ENCODE measurements around the gene CACNA1B.

The CACNA1B gene

DNA sequence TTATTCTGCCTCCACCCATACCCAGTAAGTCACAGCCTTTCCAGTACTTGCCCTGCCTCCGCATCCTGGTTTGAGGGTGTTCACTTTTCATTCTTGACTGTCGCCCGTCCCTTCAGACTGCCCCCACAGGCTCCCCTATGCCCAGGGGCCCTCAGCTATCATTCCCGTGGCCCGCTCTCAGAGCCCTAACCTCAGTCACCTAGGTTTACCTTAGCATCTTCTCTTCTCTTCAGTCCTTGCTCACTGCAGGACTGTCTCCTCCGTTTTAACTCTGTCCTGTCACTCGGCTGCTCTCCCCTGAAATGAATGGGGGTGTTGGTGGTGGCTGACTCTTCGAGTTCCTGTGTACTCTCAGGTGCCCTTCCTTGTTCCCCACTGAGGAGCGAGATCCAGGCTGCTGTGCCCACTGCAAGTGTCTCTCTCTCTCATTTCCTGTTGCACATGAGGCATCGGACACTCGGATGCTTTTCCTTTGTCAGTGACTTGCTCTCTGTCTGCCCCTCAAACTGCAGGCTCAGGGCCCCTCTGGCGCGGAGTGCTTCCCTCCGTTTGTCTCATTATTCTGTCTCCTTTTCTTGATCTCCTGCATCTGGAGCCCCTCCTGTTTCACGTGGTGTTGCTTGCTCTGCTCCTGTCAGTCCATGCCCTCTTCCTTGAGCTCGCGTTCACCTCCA, 89.8 kb downstream of the CACNA1B start:
- DNase-seq (ENCODE audit: low read depth in 2 of 2) = no peak

DNA sequence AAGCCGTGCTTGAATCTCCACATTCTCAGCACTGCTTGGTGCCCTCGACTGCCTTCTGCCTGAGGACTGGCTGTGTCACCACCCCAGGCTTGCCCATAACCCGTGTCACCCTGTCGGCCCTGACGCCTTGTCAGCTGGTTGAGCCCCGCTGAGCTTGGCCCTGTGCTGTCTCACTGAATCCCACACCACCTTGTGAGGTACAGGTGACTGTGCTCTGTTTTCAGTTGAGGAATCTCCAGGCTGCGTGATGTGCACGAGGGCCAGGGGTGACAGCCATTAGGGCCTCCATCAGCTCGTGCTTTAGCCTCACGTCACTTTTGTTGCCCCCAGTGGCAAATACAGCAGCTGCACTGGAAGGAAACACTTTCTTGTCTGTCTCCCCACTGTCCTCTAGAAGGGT, 90.7 kb downstream of the CACNA1B start:
- DNase-seq (ENCODE audit: low read depth in 2 of 2) = no peak

DNA sequence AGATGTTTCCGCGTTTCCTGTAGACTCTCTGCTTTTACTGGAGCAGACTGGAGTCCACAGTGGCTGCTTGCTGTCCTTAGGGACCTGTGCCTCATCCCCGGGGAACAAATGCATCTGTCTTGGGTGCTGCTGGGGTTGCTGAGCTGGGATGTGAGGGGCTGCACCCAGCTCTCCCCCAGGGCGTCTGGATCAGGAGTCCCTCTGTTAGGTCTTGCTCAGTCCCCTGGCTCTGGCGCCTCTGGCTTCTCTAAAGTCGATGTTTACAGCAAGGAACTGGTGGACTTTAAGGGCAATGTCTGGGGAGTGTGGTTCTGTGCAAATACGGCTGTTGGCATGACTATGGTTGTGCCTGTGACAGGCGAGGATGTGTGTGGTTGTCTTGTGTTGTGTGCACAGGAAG, 91.4 kb downstream of the CACNA1B start:
- no peak for DNase-seq (ENCODE audit: low read depth in 2 of 2)

DNA sequence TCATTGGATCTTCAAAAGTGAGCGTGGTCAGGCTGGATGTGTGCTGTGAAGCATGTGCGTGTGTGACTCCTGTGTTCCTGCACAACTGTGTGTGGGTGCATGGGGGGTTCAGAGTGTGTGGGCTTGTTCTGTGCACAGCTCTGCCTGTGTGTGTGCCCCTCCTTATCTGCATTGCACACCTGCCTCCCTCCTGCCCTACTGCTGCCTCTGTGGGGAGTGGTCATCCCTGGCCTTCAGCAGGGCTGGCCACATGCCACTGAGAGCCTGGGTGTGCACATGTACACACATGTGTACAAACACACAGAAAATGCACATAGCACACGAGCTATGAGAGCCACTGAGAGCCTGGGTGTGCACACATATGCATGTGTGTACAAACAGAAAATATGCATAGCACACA, 92.1 kb downstream of the CACNA1B start:
- DNase-seq (ENCODE audit: low read depth in 2 of 2) = no peak

DNA sequence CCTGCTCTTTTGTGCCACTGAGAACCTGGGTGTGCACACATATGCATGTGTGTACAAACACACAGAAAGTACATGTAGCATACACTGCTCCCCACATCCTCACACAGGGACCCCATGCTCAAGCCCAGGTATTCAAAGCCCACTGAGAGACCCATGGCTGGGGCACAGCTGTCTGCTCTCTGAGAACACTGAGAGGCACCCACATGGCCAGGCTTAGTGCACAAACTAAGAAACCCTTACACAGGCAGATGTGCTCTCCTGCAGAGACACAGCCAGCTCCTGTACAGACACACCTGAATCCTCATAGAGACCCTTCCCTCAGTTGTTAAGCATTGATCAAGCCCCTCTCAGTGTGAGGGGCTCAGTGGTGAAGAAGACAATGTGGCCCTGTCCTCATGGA, 92.5 kb downstream of the CACNA1B start:
- DNase-seq (ENCODE audit: low read depth in 2 of 2) = no peak

DNA sequence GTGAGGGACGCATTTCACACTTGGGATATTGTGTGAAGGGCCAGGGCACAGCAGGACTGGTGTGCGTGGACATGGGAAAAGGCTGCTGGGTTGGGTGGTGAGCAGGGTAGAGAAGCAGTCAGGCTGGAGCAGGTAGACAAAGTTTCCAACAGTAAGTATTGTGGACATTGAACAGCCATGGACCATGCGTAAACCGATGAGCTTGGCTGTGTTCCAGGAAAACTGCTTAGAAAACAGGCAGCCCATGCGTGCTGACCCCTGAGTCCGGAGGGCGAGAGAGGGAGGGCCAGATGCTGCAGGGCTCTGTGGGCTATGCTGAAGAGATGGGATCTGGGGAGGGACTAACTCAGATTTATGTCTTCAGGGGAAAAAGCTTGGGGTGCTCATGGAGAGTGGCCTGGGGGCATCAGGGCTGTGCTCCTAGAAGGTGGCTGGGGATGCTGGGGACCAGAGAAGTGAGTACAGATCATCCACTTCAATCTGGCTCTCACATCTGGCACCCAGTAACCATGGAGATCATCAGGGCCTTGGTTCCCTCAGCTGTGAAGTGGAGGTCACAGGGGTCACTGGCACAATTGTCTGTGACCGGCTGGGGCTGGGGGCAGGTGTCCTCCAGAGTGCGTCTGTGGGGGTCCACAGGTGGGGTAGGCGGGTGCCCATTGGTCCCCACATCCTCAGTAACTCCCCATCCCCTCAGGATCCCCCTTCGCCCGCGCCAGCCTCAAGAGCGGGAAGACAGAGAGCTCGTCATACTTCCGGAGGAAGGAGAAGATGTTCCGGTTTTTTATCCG, 93.3 kb downstream of the CACNA1B start:
- no peak for DNase-seq (ENCODE audit: low read depth in 2 of 2)

DNA sequence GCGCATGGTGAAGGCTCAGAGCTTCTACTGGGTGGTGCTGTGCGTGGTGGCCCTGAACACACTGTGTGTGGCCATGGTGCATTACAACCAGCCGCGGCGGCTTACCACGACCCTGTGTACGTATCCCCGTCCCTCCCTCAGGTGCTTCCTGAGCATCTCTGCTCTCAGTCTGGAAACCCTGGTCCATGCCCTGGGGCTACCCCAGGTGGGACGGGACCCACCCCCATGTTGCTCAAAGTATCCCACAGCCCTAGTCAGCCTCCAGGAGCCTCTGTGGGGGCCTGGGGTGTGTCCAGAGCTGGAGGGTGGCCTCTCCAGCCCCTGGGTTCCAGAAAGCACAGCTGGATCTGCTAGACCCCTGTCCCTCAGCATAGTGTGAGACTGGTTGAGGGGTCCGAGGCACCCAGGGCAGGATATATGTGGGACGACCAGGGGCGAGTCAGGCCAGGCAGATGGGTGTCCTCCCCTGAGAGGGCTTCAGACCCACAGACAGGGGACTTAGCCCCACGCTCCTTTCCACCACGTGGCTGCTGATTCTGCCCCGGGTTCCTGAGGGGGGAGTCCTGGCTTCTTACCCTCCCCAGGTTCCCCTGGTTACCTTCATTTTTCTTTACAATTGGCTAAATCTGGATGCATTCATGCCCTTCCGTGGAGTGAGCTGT, 94.0 kb downstream of the CACNA1B start:
- DNase-seq (ENCODE audit: low read depth in 2 of 2) = no peak

DNA sequence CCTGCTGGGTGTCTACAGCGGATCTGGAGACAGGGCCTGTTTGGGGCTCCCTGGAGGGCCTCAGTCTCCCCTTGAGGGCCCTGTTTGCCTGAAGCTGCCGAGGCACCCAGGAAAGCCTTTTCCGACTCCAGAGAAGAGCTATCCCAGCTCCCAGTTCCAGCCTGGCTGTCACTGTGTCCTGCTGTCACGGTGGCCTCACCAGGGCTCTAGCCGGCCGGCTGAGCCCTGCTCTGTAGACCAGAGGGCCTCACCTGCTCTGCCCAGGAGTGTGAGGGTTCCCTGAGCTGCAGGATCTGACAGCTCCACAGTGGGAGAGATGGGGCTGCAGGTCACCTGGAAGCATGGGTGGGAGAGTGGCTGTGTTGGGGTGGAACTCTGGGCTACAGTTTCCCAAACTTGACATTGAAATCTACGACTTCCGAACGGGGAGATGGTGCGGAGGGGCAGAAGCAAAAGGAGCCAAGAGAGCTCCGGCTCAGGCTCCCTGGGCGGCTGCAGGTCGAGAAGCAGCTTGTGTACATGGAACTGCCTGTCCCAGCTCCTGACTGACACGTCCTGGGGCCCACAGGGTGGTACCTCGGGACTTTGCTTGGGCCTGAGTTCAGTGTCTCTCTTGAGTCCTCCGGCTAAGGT, 94.9 kb downstream of the CACNA1B start:
- DNase-seq (ENCODE audit: low read depth in 2 of 2) = no peak

DNA sequence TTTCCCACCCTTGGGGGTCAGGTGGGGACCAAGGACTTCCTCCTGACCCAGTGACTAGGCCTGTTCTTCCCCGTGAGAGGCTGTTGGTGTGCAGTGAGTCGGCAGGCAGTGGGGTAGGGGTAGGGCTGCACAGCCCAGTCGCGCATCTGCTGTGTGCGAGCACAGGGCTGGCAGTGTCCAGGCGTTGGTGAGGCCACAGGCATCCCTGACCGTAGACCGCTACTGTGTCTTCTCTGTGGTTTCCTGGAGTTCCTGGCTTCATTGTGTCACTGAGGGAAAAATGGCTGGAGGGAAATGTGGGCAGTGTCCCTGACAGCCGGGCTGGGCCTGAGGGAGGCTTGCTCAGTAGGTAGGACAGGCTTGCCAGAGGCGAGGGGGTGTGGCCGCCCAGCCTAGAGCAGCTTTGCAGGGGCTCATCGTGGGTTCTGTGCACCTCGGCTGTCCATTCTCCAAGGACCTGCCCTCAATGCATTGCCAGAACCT, 95.4 kb downstream of the CACNA1B start:
- DNase-seq (ENCODE audit: low read depth in 2 of 2) = no peak

DNA sequence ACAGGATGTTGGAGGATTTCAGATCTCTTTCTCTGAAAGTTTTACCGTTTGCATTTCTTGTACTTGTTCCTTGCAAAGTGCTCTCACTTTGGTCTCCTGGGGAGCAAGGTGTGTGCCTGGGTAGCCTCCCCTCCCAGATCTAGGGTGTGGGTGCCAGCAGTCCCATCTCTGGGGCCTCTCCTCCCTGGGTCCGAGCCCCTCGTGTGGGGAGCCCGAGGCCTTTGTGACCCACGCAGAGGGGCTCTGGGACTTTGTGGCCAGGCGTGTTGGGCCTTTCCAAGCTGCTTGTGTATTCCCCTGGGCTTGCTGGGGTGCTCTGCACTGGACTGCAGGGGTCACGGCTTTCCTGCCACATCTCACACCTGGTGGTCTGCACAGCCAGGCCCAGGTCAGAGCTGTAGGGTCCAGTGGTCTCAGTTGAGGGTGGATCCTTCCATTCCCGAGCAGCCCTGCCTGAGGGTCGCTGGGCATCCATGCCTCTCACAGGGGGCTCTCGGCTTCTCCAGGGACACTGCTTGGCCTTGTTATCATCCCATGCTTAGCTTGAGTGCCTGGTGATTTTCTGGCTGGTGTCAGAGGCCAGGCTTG, 96.3 kb downstream of the CACNA1B start:
- DNase-seq (ENCODE audit: low read depth in 2 of 2) = no peak

DNA sequence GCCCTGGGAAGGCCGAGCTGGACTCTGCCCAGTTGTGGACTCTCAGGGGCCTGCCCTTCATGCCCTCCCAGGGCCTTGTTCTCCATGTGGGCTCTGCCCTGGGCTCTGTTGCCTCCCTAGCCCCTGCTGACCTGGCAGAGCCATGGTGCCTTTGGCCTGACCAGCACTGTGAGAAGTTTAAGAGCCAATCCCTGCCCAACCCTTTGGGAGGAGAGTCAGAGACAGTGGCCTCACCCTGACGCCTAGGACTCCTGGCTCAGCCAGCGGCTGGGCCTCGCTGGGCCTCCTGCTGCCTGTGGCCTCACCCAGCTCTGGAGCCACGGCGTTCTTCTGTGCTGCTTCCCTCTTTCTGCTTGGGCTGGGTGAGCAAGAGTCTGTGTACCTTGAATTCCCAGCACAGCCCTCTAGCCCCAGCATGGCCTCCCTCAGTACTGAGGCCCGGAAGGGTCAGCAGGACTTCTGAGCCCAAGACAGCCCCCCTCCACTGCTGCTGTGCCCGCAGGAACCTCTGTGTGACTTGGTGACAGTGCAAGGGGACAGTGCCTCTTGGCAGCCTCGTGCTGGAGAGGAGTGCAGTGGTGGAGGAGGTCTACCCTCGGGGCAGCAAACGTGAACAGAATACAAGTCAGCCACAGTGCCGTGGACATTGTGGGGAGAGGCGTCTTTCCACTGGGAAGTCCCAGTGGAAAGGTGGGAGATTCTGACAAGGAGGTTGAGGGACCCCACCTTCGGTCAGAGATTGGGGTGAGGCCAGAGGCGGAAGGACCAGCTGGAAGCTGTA, 97.4 kb downstream of the CACNA1B start:
- DNase-seq (ENCODE audit: low read depth in 2 of 2) = no peak

DNA sequence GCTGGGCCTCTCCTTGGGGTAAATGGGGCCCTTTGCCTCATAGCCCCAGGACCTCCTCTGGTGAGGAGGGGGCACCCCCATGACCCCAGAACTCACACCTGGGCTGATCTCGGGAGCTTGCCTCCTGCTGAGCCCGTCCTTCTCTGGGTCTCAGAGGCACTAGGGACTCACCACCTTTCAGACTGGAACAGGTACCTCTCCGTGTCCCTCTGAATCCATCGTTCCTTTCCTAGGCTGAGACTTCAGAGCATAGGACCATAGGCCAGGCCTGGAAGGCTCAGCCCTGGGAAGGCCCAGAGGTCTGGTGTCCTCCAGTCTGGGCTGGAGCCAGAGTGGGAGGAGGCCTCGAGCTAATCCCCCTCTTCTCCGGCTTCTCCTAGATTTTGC, 97.9 kb downstream of the CACNA1B start:
- DNase-seq (ENCODE audit: low read depth in 2 of 2) = no peak

DNA sequence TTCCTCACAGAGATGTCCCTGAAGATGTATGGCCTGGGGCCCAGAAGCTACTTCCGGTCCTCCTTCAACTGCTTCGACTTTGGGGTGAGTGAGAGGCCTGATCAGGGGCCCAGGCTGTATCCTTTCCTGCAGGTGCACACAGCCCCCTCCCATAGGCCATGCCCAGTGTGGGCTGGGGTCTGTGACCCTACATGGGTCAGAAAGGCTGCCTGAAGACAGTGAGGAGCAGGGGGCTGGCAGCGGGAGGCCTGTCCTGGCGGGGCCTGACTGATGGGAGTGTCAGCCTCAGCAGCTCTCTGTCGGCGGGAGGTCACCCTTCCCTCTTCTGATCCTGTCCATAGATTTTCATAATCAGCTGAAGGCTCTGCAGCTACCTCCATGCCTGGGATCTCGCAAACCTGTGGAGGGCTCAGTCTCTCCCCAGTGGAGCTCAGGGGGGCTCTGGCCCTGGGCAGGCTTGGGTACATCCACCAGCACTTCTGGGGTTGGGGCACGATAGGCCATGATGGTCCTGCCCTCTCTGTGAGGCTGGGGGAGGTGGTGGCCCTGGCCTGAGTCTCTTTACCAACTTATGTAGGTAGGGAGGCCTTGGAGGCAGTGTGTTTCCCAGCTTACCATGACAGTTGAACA, 98.5 kb downstream of the CACNA1B start:
- no peak for DNase-seq (ENCODE audit: low read depth in 2 of 2)

DNA sequence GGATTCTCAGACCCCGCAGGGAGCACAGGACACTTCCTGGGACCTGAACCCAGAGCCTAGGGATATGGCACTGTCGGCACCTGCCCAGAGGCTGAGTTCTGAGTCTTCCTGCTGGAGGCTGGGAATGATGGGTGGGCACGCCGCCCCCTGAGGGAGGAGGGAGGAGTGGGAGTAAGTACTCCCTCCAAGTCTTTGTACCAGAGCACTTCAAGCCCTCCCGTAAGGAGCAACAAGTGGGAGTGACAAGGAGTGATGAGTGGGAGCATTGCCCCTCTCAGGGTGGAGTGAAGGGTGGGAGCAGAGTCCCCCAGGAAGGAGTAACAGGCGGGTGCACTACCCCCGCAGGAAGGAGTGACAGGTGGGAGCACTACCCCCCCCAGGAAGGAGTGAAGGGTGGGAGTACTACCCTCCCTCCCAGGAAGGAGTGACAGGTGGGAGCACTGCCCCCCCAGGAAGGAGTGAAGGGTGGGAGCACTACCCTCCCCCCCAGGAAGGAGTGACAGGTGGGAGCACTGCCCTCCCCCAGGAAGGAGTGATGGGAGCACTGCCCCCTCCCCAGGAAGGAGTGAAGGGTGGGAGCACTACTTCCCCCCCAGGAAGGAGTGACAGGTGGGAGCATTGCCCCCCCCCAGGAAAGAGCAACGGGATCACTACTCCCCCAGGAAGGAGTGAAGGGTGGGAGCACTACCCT, 100.1 kb downstream of the CACNA1B start:
- DNase-seq (ENCODE audit: low read depth in 2 of 2) = no peak

DNA sequence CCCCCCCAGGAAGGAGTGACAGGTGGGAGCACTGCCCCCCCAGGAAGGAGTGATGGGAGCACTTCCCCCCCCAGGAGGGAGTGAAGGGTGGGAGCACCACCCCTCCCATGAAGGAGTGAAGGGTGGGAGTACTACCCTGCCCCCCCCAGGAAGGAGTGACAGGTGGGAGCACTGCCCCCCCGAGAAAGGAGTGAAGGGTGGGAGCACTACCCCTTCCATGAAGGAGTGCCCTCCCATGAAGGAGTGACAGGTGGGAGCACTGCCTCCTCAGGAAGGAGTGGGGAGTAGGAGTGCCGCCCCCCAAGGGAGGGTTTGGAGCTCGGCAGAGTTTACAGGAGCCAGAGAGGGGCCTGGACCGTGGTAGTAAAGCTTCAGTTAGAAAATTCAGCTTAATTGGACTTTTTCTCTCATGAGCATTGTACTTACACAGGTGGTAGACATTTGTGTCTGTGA, 100.7 kb downstream of the CACNA1B start:
- no peak for DNase-seq (ENCODE audit: low read depth in 2 of 2)

DNA sequence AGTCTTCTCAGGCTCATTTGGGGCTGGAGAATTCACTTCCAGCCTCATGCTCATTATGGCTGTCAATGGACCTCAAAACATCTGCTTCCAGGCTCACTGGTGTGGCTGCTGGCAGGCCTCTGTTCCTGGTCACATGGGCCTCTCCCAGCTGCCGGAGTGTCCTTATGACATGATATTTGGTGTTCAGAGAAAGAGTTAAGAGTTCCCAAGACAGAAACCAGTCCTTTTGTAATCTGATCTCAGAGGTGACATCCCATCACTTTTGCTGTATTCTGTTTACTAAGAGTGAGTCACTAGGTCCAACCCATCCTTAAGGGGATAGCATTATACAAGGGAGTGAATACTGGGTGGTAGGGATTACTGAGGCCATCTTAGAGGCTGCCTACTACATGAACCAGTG, 104.6 kb downstream of the CACNA1B start:
- no peak for DNase-seq (ENCODE audit: low read depth in 2 of 2)

DNA sequence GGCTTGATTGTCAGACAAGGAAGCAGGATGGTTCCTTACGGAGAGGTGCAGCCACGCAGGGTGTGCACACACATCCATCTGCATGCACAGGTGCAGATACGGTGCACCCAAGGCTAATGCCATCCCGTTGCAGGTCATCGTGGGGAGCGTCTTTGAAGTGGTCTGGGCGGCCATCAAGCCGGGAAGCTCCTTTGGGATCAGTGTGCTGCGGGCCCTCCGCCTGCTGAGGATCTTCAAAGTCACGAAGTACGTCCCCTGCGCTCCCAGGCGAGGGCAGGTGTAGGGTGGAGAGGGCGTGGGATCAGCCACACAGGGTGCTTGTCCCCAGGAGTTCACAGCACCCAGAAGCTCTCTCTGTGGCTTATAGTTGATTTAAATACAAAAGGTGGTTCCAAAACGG, 106.4 kb downstream of the CACNA1B start:
- no peak for DNase-seq (ENCODE audit: low read depth in 2 of 2)

DNA sequence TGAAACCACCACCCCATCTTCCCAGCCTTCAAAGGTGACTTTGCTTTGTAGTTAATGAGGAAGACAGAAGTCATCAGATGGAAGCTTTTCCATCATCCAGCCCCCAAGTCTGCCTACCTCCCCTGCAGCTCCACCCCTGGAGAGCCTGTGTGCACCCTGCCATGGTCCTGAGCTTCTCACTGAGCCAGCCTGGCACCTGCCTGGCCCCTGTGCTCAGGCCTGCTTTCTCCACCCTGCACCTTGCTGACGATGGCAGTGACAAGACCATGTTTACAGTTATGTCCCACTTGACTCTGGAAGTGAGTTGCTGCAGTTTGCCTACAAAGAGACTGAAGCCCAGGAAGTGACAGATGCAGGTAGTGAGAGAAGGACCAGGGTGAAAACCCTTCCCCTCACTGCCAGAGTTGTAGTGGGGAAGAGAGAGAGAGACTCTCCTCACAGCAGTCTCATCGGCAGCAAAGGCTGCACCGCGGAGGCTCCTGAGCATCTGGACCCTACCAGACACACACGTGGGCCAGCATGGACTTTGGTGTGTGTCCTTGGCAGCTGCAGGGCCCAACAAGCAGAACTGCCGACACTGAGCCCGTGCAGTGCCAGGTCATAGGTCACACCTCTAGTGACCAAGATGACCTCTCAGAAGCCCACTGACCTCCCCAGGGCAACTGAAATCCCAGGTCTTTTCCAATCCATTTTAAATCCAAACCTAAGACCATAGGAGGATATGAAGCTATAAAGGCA, 107.1 kb downstream of the CACNA1B start:
- no peak for DNase-seq (ENCODE audit: low read depth in 2 of 2)

DNA sequence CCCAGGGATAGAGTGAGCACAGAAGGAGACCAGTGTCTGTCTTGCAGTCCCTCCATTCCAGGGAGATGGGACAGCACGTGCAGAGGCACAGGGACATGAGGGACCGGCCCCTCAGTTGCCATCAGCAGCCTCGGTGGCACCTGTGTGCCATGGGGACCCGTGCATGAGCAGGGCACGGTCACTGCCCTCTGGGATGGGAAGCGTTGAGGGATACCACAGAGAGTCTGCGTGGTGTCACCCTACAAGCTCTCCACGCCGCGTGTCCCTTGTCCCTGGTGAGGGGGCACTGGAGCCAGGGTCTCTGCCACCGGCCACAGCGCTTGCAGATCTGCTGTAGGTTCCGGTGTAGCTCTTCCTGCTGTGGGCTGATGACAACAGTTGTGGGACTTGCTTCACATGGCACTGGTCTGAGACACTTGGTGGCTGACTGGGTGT, 108.1 kb downstream of the CACNA1B start:
- no peak for DNase-seq (ENCODE audit: low read depth in 2 of 2)

Measured in fibroblast of skin of left quadriceps (primary cell).